ENCODE measurements around the gene C6orf136. TPM values are rescaled to one million over a fixed set of nuclear protein-coding genes. Genes with fewer than 3 reads are reported as not detected.

C6orf136 gene
- total RNA-seq, 1 experiment from 2014 or later = 34.8 TPM

- DNase-seq (ENCODE audit: low read depth, low spot score) = no peak
- intact Hi-C loops (cut with micrococcal nuclease) = no loop called here
- TF ChIP-seq RAD21 (IDR thresholded peaks at IDR 0.05; ENCODE audit: low read depth) (no peak), ZNF274 (IDR thresholded peaks at IDR 0.05; ENCODE audit: low read depth, low read length) (no peak), REST (IDR thresholded peaks at IDR 0.05; ENCODE audit: low read depth) (no peak)
- H3K79me2 ChIP-seq (ENCODE audit: insufficient read depth, low read length) = no peaks in the 10 kb centered on the region
- no peak overlapping the region for H3K27ac ChIP-seq (ENCODE audit: low read depth, low read length)
- H3K4me3 ChIP-seq (replicated peaks in 1 of 2; ENCODE audit: low read depth in 1 of 2, low read length in 2 of 2) = no peak overlapping the region
- no TSS peak for BruUV-seq (replicated peaks)
- no peak for ATAC-seq
- H3K27me3 ChIP-seq (ENCODE audit: insufficient read depth, low read length) = no peaks in the 10 kb centered on the region
- peaks cover 8 to 11% of the 10 kb centered on the region in 2 experiments for H3K4me1 ChIP-seq (ENCODE audit: control insufficient read depth in 1 of 2, insufficient read depth in 2 of 2, low read length in 2 of 2)
- no peak overlapping the region for H3K9ac ChIP-seq (ENCODE audit: low read length)
- H3K36me3 ChIP-seq (ENCODE audit: control insufficient read depth in 1 of 2, insufficient read depth in 2 of 2, low read length in 2 of 2) = peaks cover 7 to 18% of the 10 kb centered on the region in 2 experiments; a peak in 3 of 4 replicates
- ChIA-PET RAD21 (ENCODE audit: low non-redundant PET in 1 of 2, low total read pairs in 2 of 2, uncharacterized antibody in 2 of 2, unreplicated experiment in 2 of 2) (no interaction called here), POLR2A (no interaction called here), CTCF (no interaction called here)
- H3K9me2 ChIP-seq (ENCODE audit: insufficient read depth) = no peaks in the 10 kb centered on the region
- no peaks in the 10 kb centered on the region for H4K20me1 ChIP-seq (ENCODE audit: insufficient read depth)
- H3K4me2 ChIP-seq (ENCODE audit: low read length) = no peak overlapping the region
- H2AFZ ChIP-seq (ENCODE audit: low read depth, low read length, poor library complexity, severe bottlenecking) = no peak overlapping the region
- no peaks in the 10 kb centered on the region for H3K9me3 ChIP-seq (ENCODE audit: control insufficient read depth in 1 of 2, insufficient read depth in 1 of 2, low read depth in 1 of 2, low read length in 2 of 2)
Observed at GRCh38 chr6:30700340-30700739, 53.4 kb downstream of the C6orf136 start.

Other genes with a start within 250 kb of the C6orf136 start
- 108 TPM for gene HLA-E, start 157.6 kb upstream of the C6orf136 start, total RNA-seq (2021; ENCODE audit: unreplicated experiment)
- 113 TPM for gene GNL1, start 90.6 kb upstream of the C6orf136 start, total RNA-seq (2021; ENCODE audit: unreplicated experiment)
- gene PRR3, start 89.8 kb upstream of the C6orf136 start, total RNA-seq (2021; ENCODE audit: unreplicated experiment) = 16.7 TPM
- 53.3 TPM for gene ABCF1, start 75.7 kb upstream of the C6orf136 start, total RNA-seq (2021; ENCODE audit: unreplicated experiment)
- gene PPP1R10, start 29.9 kb upstream of the C6orf136 start, total RNA-seq (2021; ENCODE audit: unreplicated experiment) = 104 TPM
- gene MRPS18B, start 29.3 kb upstream of the C6orf136 start, total RNA-seq (2021; ENCODE audit: unreplicated experiment) = 112 TPM
- gene ATAT1, start 20.3 kb upstream of the C6orf136 start, total RNA-seq (2021; ENCODE audit: unreplicated experiment) = 19.8 TPM
- 46.0 TPM for gene DHX16, start 25.9 kb downstream of the C6orf136 start, total RNA-seq (2021; ENCODE audit: unreplicated experiment)
- gene PPP1R18, start 39.5 kb downstream of the C6orf136 start, total RNA-seq (2021; ENCODE audit: unreplicated experiment) = 33.6 TPM
- 13.6 TPM for gene NRM, start 43.9 kb downstream of the C6orf136 start, total RNA-seq (2021; ENCODE audit: unreplicated experiment)
- 75.8 TPM for gene MDC1, start 70.1 kb downstream of the C6orf136 start, total RNA-seq (2021; ENCODE audit: unreplicated experiment)
- 886 TPM for gene TUBB, start 73.2 kb downstream of the C6orf136 start, total RNA-seq (2021; ENCODE audit: unreplicated experiment)
- 117 TPM for gene FLOT1, start 95.6 kb downstream of the C6orf136 start, total RNA-seq (2021; ENCODE audit: unreplicated experiment)
- 952 TPM for gene IER3, start 97.4 kb downstream of the C6orf136 start, total RNA-seq (2021; ENCODE audit: unreplicated experiment)
- 211 TPM for gene DDR1, start 237.4 kb downstream of the C6orf136 start, total RNA-seq (2021; ENCODE audit: unreplicated experiment)